Right cardiac atrium (tissue), 5 donors: ENCODE data around the gene PLXNA2. TPM values are rescaled to one million over a fixed set of nuclear protein-coding genes. Genes with fewer than 3 reads are reported as not detected.

Experiments
- ATAC-seq, 2 donors: fragments of 200-7000 bp; cut with Tn5 transposase; one replicate each; pipeline versions ENCODE4 v1.8.0 to v1.9.1; 2020; ENCODE audit warnings: moderate library complexity in 2 of 2, mild to moderate bottlenecking in 1 of 2
- DNase-seq, 3 donors: peaks; one replicate each; pipeline ENCODE4 v3.0.0-alpha.2; 2020
- H3K27ac ChIP-seq: one replicate; pipeline ENCODE4 v1.5.1; 2013; ENCODE audit warnings: mild to moderate bottlenecking, low read length, control low read depth, moderate library complexity
- H3K27me3 ChIP-seq: one replicate; pipeline ENCODE4 v1.6.1; 2013; ENCODE audit not compliant: control insufficient read depth, insufficient read depth
- H3K4me1 ChIP-seq: one replicate; pipeline ENCODE4 v1.6.1; 2013; ENCODE audit warnings: low read length; ENCODE audit not compliant: control insufficient read depth, insufficient read depth
- H3K4me3 ChIP-seq: one replicate; pipeline ENCODE4 v1.5.1; 2013; ENCODE audit warnings: low read length, control low read depth
- H3K9me3 ChIP-seq: one replicate; pipeline ENCODE4 v1.6.1; 2013; ENCODE audit warnings: low read length; ENCODE audit not compliant: control insufficient read depth
- WGBS: extraction: QIAGEN DNeasy Blood & Tissue Kit; methylation state at CpG from one replicate; pipeline ENCODE4 v1.1.7; 2013; 5-methylcytosine and 5-hydroxymethylcytosine counted together
- intact Hi-C, 4 donors: fragments of 100-400 bp; cut with DNase I; formaldehyde crosslinking; loops; one replicate each; pipeline versions ENCODE4 v1.11.0 to v1.14.0; 2022 to 2023
- polyA plus RNA-seq: library from polyadenylated mRNA; stranded (reverse); fragments of 200-250 nt; gene quantifications from one replicate; pipeline ENCODE4 v1.2.3, GENCODE V29; 2013
- total RNA-seq, 4 donors: library from RNA; stranded (reverse); fragmentation: NEBNext Ultra II Directional; extraction: Animal tissue kit (Norgen Biotek cat#: 25700); gene quantifications; one replicate each; pipeline ENCODE4 v1.2.1, GENCODE V29; 2021
- donor health status: healthy with polysubstance abuse.
- donor health status: DM: no; HTN: yes; CAD: no.
- donor health status: DM: no; HTN: no; CAD: no.
- donor health status: DM: no; HTN: yes; CAD: no; lungs with severe emphysema.
- donor health status: DM: yes; HTN: yes; CAD: no.

The PLXNA2 gene
- total and polyA plus RNA-seq, 5 donors = 7.3 to 26.6 (median 16.4) TPM

DNA sequence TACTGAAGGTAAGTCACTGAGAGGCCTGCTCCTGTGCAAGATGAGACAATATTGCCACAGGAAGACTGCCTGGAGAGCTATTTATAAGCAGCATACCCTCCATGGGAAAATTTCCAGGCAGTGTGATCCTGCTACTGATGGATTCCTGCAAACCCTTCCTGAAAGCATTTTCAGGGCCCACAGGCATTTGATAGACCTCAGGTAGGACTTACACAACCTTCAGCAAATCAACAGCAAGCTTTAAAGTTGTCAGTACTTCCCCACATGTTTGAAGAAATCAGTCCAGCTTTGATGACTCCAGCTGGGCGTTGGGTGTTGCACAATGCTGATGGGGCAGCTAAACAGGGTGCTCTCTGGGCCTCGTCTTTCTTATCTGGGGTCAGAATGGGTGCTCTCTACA, 108.8 kb downstream of the PLXNA2 start:
- no peaks in the 10 kb centered on the region for H3K4me1 ChIP-seq
- intact Hi-C loops = loop anchor here in 1 of 4 donors (10.0 kb wide), 1 partner anchor 109 kb away; the partner anchor contains the start of gene PLXNA2

DNA sequence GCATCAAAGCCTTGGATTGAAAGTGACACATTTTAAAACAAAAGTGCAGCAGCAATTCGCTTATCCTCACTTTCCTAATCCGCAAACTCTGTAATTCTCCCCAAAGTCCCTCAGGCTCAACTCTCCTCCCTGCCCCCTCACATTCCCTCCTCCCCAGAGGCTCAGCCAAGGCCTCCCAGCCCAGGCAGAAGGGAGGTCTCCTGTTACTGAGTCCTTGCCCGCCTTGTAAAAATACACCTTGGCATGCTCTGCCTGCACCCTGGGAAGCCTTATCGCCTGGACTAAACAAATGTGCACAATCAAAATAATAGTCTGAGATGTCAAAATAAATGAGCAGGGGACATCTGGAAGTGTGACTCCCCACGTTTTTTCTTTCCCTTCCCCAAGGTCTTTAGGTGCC, 109.7 kb downstream of the PLXNA2 start:
- DNase-seq = no peak
- Histone ChIP-seq H3K4me1 (no peaks in the 10 kb centered on the region), H3K27ac (no peak overlapping the region), H3K27me3 (no peaks in the 10 kb centered on the region), H3K4me3 (no peak overlapping the region), H3K9me3 (no peaks in the 10 kb centered on the region)
- no peak for ATAC-seq
- 63% methylated on average over 5 of the region's 5 CpGs for WGBS
- intact Hi-C loops = loop anchor here in 3 of 4 donors (5.0 to 10.0 kb wide), 2 partner anchors 108 to 110 kb away; partner anchors contain the start of gene PLXNA2 (in 3 of the 3)

More for the DNA sequence above, 108.8 kb downstream of the PLXNA2 start:
- H3K27me3 ChIP-seq = no peaks in the 10 kb centered on the region
- ATAC-seq (peak; percentile 37 to 48), DNase-seq (peak in 1 of 3 donors; percentile 58)
- no peak overlapping the region for H3K27ac ChIP-seq
- H3K9me3 ChIP-seq = no peaks in the 10 kb centered on the region
- WGBS = 57% methylated on average over 2 of the region's 2 CpGs
- no peak overlapping the region for H3K4me3 ChIP-seq

DNA sequence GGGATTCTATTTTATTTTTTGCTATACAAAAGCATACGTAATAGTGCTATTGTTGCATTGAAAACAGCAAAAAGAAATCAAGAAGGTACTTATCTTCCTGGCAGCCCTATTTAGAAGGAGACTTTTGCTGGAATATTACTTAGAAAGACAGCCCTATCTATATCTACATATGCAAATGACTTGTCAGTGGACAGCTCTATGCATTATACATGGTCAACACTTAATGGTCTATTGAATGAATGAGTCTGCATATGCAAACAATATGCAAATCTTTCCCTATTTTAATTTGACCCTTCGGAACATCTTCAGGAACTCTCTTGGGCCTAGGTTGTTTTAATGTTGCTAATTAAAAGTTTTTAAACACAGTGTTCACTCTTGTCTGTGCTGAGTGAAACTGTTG, 110.8 kb downstream of the PLXNA2 start:
- no peak overlapping the region for H3K27ac ChIP-seq
- no peaks in the 10 kb centered on the region for H3K9me3 ChIP-seq
- intact Hi-C loops = loop anchor here in 3 of 4 donors (5.0 to 10.0 kb wide), 2 partner anchors 109 to 111 kb away; partner anchors contain the start of gene PLXNA2 (in 3 of the 3)

DNA sequence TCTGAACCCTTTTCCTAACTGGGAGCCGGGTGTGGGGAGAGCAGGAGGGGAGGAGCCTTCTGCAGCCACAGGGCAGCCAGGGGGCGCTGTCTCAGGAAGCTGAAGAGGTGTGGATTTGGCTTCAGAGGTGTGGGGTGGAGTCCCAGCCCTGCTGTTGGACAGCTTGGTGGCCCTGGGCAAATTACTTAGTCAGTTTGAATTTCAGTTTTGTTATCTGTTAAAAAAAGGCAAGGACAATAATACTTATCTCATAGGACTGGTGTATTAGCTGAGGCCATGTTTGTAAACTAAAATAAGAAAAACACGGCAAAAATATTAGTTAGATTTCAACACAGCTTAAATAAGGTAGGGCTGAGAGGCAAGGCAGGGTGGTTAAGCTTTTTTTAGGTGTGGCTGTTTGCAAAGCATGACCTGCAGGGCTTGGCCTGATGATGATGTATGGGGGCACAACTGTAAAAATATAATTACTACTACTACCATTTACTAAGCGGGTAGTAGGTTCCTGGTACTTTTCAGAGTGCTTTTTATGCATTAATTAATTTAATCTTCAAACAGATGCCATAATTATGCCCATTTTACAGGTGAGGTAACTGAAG, 111.8 kb downstream of the PLXNA2 start:
- H3K27ac ChIP-seq = no peak overlapping the region
- DNase-seq (peak; percentile 86 to 94 (median 94)), ATAC-seq (peak; percentile 88 to 94)
- H3K4me3 ChIP-seq = no peak overlapping the region
- intact Hi-C loops = loop anchor here in 3 of 4 donors (5.0 to 10.0 kb wide), 2 partner anchors 110 to 112 kb away; partner anchors contain the start of gene PLXNA2 (in 3 of the 3)
- H3K9me3 ChIP-seq = no peaks in the 10 kb centered on the region
- peaks cover 2% of the 10 kb centered on the region for H3K4me1 ChIP-seq
- 55% methylated on average over 4 of the region's 4 CpGs for WGBS
- H3K27me3 ChIP-seq = no peaks in the 10 kb centered on the region

More for the DNA sequence above, 110.8 kb downstream of the PLXNA2 start:
- no peak for DNase-seq
- no peaks in the 10 kb centered on the region for H3K4me1 ChIP-seq
- no peak overlapping the region for H3K4me3 ChIP-seq
- 95% methylated on average over 2 of the region's 2 CpGs for WGBS
- ATAC-seq = no peak
- no peaks in the 10 kb centered on the region for H3K27me3 ChIP-seq

DNA sequence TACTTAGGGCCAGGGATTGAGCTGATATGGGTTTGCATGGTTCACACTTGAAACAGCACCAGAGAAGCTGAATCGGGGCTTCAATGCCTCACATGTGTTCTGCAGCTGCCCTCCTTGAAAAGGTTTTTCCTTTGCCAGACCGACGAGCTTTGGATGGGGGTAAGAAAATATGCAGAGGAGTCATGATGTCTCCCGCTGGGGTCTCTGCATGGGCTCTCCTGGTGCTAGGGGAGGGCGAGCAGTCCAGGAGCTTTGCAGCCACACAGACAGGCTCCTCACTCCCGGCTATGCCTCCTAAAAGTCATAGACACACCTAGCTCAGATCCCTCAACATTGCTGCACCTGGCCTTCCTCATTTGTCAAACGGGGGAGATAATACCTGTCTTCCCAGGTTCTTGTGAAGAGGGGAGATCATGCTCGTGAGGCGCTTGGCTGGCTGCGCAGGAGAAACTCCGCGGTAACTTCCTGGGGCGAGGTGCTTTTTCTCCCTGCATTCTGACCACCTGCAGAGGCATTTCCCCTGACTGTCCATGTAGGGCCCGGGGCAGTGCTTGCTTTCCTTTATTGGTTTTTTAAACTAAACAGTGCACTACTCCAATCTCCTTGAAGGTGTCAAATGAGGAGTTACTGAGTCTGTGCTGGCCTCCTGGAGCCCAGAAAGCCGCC, 112.4 kb downstream of the PLXNA2 start:
- H3K27ac ChIP-seq = no peak overlapping the region
- H3K4me3 ChIP-seq = no peak overlapping the region
- intact Hi-C loops = loop anchor here in 3 of 4 donors (5.0 to 10.0 kb wide), 2 partner anchors 111 to 113 kb away; partner anchors contain the start of gene PLXNA2 (in 3 of the 3)
- no peaks in the 10 kb centered on the region for H3K9me3 ChIP-seq
- 70% methylated on average over 15 of the region's 15 CpGs for WGBS
- no peaks in the 10 kb centered on the region for H3K27me3 ChIP-seq
- DNase-seq (no peak), ATAC-seq (no peak)
- H3K4me1 ChIP-seq = peaks cover 2% of the 10 kb centered on the region

DNA sequence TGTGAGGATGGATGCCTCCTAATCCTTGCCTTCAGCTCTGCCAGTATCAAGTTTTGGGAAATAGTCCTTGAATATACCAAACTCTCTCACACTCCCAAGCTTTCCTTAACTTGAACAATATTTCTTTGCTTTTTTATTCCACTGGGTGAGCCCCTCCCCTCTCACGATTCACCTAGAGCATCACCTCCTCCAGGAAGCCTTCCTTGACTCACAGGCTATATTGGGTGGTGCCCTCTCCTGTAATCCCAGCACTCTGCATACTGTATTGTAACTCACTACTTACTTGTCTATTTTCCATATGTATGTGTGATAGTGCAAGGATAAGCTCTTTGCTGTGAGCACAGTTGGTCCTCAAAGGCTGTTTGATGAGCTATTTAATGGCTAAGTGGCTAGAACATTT, 114.7 kb downstream of the PLXNA2 start:
- Histone ChIP-seq H3K27me3 (no peaks in the 10 kb centered on the region), H3K9me3 (no peaks in the 10 kb centered on the region), H3K4me3 (no peak overlapping the region), H3K4me1 (peaks cover 2% of the 10 kb centered on the region), H3K27ac (no peak overlapping the region)
- intact Hi-C loops = no loop called here
- WGBS = 89% methylated on average over 1 of the region's 1 CpG
- ATAC-seq (no peak), DNase-seq (no peak)

DNA sequence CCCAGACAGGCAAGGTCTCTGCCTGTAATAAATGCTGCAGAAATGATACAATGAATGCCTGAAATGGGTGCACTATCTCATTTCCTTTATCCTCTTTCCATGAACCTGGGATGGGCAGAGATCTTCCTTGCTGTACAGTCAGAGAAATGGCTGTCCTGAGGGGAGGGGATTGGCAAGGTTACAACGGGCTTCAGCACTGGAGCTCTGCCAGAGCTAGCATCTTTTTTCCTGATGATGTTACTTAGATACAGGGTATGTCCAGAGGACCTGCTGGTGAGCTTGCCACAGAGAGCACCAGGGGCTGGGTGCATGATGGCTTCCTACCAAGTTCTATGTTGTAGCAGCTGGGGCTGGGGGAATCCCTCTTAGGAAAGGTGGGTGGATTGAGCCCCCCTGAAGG, 115.1 kb downstream of the PLXNA2 start:
- DNase-seq (no peak), ATAC-seq (no peak)
- Histone ChIP-seq H3K9me3 (no peaks in the 10 kb centered on the region), H3K27ac (no peak overlapping the region), H3K4me1 (peaks cover 2% of the 10 kb centered on the region), H3K27me3 (no peaks in the 10 kb centered on the region), H3K4me3 (no peak overlapping the region)
- 20% methylated on average over 1 of the region's 1 CpG for WGBS
- intact Hi-C loops = no loop called here

DNA sequence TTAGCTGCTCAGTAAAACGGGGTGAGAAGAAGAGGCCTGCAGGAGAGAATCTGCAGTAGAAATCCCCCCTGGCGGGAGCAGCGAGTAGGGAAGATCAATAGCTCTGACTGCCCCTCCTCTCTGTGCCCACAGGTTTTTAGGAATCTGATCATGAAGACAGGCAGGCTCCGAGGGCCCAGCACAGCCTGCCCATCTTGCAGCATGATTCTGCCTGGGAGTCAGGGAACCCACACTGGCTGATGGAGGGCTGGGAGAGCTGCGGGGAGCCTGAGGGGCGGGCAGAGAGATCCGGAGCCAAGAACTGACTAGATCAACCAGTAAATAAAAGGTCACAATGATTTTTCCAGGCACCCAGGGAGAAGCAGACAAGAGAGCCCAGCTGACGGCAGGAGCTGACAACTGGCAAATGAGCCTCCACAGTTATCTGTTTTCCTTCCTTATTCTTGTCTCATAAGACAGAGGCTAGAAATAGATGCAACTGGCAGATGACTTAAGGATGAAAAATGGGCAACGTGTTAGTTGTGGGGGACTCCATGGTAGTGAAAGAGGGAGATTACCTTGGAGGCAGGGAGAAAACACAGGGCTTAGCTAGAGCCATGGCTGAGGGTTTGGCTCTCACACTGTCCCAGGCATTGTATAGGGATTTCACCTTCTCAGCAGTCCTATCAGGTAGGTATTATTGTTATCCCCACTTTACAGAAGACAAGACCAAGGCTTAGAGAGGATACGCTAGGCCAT, 116.2 kb downstream of the PLXNA2 start:
- Histone ChIP-seq H3K27me3 (no peaks in the 10 kb centered on the region), H3K27ac (no peak overlapping the region), H3K9me3 (no peaks in the 10 kb centered on the region), H3K4me1 (peaks cover 2% of the 10 kb centered on the region), H3K4me3 (no peak overlapping the region)
- ATAC-seq (no peak), DNase-seq (no peak)
- WGBS = 69% methylated on average over 10 of the region's 10 CpGs
- intact Hi-C loops = no loop called here

DNA sequence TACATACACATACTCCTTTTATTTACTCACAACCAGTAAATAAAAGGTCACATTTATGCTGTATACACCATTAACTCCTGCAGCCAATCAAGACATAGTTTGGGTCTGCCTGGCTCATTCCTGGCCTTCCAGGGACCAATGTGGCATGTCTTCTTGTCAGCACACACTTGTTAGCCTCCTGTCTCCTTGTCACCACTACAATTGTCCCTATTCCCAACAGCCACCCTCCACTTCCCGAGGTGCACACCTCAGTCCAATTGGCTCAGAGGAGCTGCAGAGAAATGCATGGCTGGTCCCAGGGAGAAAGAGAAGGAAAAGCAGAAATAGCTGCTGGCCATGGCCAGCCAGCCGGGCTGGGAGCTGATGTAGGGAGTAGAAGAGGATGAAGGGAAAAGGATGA, 116.9 kb downstream of the PLXNA2 start:
- DNase-seq (no peak), ATAC-seq (no peak)
- no peak overlapping the region for H3K4me3 ChIP-seq
- H3K4me1 ChIP-seq = peaks cover 2% of the 10 kb centered on the region
- intact Hi-C loops = no loop called here
- H3K27ac ChIP-seq = no peak overlapping the region
- H3K9me3 ChIP-seq = no peaks in the 10 kb centered on the region
- no peaks in the 10 kb centered on the region for H3K27me3 ChIP-seq
- 80% methylated on average over 2 of the region's 2 CpGs for WGBS

DNA sequence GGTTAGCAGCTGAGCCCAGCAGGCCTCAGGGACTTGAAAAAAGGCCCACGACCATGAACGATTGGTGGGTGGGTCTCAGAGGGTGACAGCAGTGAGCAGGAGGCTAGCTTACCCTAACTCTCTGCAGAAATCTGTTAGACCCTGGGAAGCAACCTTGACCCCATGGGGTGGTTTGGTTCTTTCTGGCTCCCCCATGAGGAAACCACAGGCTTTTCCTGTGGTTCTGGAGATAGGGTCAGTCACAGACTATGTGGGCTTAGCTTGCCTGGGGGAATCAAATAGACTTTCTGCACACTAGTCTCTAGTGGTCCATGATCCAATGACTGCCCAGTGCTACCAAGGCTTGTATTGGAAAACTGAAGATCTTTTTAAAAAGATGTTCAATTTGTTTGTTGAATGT, 118.1 kb downstream of the PLXNA2 start:
- H3K4me1 ChIP-seq = peaks cover 2% of the 10 kb centered on the region
- intact Hi-C loops = no loop called here
- H3K27ac ChIP-seq = no peak overlapping the region
- H3K9me3 ChIP-seq = no peaks in the 10 kb centered on the region
- DNase-seq = no peak
- H3K27me3 ChIP-seq = no peaks in the 10 kb centered on the region
- H3K4me3 ChIP-seq = no peak overlapping the region
- WGBS = 77% methylated on average over 2 of the region's 2 CpGs
- ATAC-seq = no peak
